ENCODE measurements around the gene C18orf63. TPM values are rescaled to one million over a fixed set of nuclear protein-coding genes. Genes with fewer than 3 reads are reported as not detected.

Gene C18orf63
- total and polyA plus RNA-seq, 2 donors (not counting 3 experiments of a cell fraction or from before 2014, with no cell fraction given), result not detected

DNA sequence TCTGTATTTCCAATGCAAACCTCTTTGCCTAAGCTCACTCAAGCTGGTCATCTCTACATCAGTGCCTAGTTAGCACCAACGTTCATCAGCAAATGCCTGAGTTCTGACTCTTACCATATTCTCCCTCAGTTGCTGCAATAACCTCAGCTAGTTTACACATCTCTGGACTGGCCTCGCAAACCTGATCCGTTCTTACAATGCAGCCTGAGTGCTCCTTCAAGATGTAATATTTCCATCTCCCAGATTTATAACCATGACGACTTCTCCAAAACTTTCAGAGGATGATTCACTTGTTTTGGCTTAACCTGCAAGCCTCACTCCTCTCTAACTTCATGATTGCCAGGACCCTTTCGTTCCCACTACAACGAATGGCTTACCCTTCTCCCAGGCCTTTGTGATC is 71.7 kb downstream of the C18orf63 start:
- CTCF ChIA-PET, result no interaction called here
- dilution Hi-C loops (cut with MboI; ENCODE audit: extremely low pct_ligation_motif_present, low sequenced_read_pairs), result no loop called here
- H2AFZ ChIP-seq (ENCODE audit: low read depth, low read length), result no peak overlapping the region

DNA sequence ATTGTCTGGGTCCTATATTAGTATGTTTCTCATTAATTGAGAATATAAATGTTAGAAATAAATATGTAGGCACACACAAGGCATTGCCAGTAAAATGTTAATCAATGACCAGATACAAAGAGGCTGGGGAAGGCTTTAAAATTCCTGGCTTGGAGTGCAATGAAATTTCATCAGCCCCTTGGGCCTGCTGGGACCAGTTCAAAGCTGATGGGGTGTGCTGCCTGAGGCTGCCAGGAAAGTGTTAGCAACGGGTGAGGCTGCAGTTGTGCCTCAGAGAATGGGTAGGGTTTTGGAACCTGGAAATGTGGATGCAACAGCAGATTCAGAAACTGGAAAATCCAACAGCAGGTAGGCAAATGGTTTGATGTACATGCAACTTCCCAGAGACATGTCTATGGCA is 72.6 kb downstream of the C18orf63 start:
- POLR2A ChIA-PET, result no interaction called here

More for the DNA sequence above, 71.7 kb downstream of the C18orf63 start:
- H3K27me3 ChIP-seq (ENCODE audit: control insufficient read depth in 2 of 2, insufficient read depth in 2 of 2, low read length in 2 of 2), result no peaks in the 10 kb centered on the region
- no peak for TF ChIP-seq FOS (IDR thresholded peaks at IDR 0.05; ENCODE audit: borderline replicate concordance, insufficient read depth, low read length)
- no peak overlapping the region for H3K4me3 ChIP-seq (replicated peaks in 1 of 3; ENCODE audit: insufficient read depth in 1 of 3, low read depth in 1 of 3, low read length in 3 of 3)
- no TSS peak for BruUV-seq (replicated peaks)
- no peak overlapping the region for H3K9ac ChIP-seq (replicated peaks; ENCODE audit: extremely low read depth, insufficient read depth, low read length)
- H3K4me1 ChIP-seq (ENCODE audit: control insufficient read depth, extremely low read depth, insufficient read depth, low read length), result no peaks in the 10 kb centered on the region
- H3K9me1 ChIP-seq (replicated peaks; ENCODE audit: control insufficient read depth, extremely low read depth, insufficient read depth, low read length), result no peaks in the 10 kb centered on the region
- intact Hi-C loops (cut with micrococcal nuclease), result no loop called here
- POLR2A ChIA-PET, result no interaction called here
- no peak overlapping the region for H3K4me2 ChIP-seq (ENCODE audit: insufficient read depth, low read length)
- H3K79me2 ChIP-seq (ENCODE audit: control insufficient read depth, insufficient read depth, low read length), result no peaks in the 10 kb centered on the region
- no peak overlapping the region for H3K27ac ChIP-seq (ENCODE audit: insufficient read depth, low read depth, low read length)
- FAIRE-seq (no peak), DNase-seq (ENCODE audit: low read depth, low spot score) (no peak)
- H4K20me1 ChIP-seq (replicated peaks; ENCODE audit: control insufficient read depth, extremely low read depth, insufficient read depth, low read length), result no peaks in the 10 kb centered on the region
- H3K9me3 ChIP-seq (replicated peaks; ENCODE audit: control insufficient read depth, insufficient read depth, low read length), result no peaks in the 10 kb centered on the region
- no peaks in the 10 kb centered on the region for H3K36me3 ChIP-seq (ENCODE audit: control insufficient read depth in 2 of 2, extremely low read depth in 1 of 2, insufficient read depth in 2 of 2, low read length in 2 of 2)

More for the DNA sequence above, 72.6 kb downstream of the C18orf63 start:
- H3K4me2 ChIP-seq (ENCODE audit: insufficient read depth, low read length), result no peak overlapping the region
- intact Hi-C loops (cut with micrococcal nuclease), result no loop called here
- H3K27me3 ChIP-seq (ENCODE audit: control insufficient read depth in 2 of 2, insufficient read depth in 2 of 2, low read length in 2 of 2), result no peaks in the 10 kb centered on the region
- H4K20me1 ChIP-seq (replicated peaks; ENCODE audit: control insufficient read depth, extremely low read depth, insufficient read depth, low read length), result no peaks in the 10 kb centered on the region
- H3K4me1 ChIP-seq (ENCODE audit: control insufficient read depth, extremely low read depth, insufficient read depth, low read length), result no peaks in the 10 kb centered on the region
- no peak overlapping the region for H3K9ac ChIP-seq (replicated peaks; ENCODE audit: extremely low read depth, insufficient read depth, low read length)
- no peak for DNase-seq (ENCODE audit: low read depth, low spot score)
- TF ChIP-seq, protein P1, sequence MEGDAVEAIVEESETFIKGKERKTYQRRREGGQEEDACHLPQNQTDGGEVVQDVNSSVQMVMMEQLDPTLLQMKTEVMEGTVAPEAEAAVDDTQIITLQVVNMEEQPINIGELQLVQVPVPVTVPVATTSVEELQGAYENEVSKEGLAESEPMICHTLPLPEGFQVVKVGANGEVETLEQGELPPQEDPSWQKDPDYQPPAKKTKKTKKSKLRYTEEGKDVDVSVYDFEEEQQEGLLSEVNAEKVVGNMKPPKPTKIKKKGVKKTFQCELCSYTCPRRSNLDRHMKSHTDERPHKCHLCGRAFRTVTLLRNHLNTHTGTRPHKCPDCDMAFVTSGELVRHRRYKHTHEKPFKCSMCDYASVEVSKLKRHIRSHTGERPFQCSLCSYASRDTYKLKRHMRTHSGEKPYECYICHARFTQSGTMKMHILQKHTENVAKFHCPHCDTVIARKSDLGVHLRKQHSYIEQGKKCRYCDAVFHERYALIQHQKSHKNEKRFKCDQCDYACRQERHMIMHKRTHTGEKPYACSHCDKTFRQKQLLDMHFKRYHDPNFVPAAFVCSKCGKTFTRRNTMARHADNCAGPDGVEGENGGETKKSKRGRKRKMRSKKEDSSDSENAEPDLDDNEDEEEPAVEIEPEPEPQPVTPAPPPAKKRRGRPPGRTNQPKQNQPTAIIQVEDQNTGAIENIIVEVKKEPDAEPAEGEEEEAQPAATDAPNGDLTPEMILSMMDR (IDR thresholded peaks at IDR 0.05; ENCODE audit: extremely low read depth in 1 of 2, insufficient read depth in 1 of 2, low read depth in 1 of 2, low read length in 2 of 2), result no peak
- TF ChIP-seq FOS (IDR thresholded peaks at IDR 0.05; ENCODE audit: borderline replicate concordance, insufficient read depth, low read length) (no peak), MAX (IDR thresholded peaks at IDR 0.05; ENCODE audit: insufficient read depth, insufficient read length) (no peak), MYC (IDR thresholded peaks at IDR 0.05; ENCODE audit: low read depth, low read length) (no peak), GATA2 (IDR thresholded peaks at IDR 0.05; ENCODE audit: insufficient read depth, insufficient read length, low read depth, low read length) (no peak)
- H3K9me1 ChIP-seq (replicated peaks; ENCODE audit: control insufficient read depth, extremely low read depth, insufficient read depth, low read length), result no peaks in the 10 kb centered on the region
- FAIRE-seq, result no peak
- CTCF ChIA-PET, result no interaction called here
- H3K9me3 ChIP-seq (replicated peaks; ENCODE audit: control insufficient read depth, insufficient read depth, low read length), result no peaks in the 10 kb centered on the region
- dilution Hi-C loops (cut with MboI; ENCODE audit: extremely low pct_ligation_motif_present, low sequenced_read_pairs), result no loop called here
- H3K79me2 ChIP-seq (ENCODE audit: control insufficient read depth, insufficient read depth, low read length), result no peaks in the 10 kb centered on the region
- no peak overlapping the region for H3K27ac ChIP-seq (ENCODE audit: insufficient read depth, low read depth, low read length)
- H3K36me3 ChIP-seq (ENCODE audit: control insufficient read depth in 2 of 2, extremely low read depth in 1 of 2, insufficient read depth in 2 of 2, low read length in 2 of 2), result no peaks in the 10 kb centered on the region
- no peak overlapping the region for H3K4me3 ChIP-seq (replicated peaks in 1 of 3; ENCODE audit: insufficient read depth in 1 of 3, low read depth in 1 of 3, low read length in 3 of 3)
- BruUV-seq (replicated peaks), result no TSS peak
- no peak overlapping the region for H2AFZ ChIP-seq (ENCODE audit: low read depth, low read length)

Data from endothelial cell of umbilical vein (primary cell).